Measurements from ENCODE around the gene KLHL26.

GRCh38 chr19:18608102-18608804, 28.6 kb upstream of the KLHL26 start:
- TF ChIP-seq, protein P1, sequence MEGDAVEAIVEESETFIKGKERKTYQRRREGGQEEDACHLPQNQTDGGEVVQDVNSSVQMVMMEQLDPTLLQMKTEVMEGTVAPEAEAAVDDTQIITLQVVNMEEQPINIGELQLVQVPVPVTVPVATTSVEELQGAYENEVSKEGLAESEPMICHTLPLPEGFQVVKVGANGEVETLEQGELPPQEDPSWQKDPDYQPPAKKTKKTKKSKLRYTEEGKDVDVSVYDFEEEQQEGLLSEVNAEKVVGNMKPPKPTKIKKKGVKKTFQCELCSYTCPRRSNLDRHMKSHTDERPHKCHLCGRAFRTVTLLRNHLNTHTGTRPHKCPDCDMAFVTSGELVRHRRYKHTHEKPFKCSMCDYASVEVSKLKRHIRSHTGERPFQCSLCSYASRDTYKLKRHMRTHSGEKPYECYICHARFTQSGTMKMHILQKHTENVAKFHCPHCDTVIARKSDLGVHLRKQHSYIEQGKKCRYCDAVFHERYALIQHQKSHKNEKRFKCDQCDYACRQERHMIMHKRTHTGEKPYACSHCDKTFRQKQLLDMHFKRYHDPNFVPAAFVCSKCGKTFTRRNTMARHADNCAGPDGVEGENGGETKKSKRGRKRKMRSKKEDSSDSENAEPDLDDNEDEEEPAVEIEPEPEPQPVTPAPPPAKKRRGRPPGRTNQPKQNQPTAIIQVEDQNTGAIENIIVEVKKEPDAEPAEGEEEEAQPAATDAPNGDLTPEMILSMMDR (IDR thresholded peaks at IDR 0.05; ENCODE audit: insufficient read depth, low read length, poor library complexity, severe bottlenecking) = no peak
- no peak for TF ChIP-seq EZH2phosphoT487 (conservative IDR thresholded peaks at IDR 0.05; ENCODE audit: low read length)

Data from SU-DHL-6 (cell line).